Parathyroid adenoma (tissue), 2 donors: Measurements from ENCODE around the gene SMAD3.
"Not testable (repeated sequence)": the region's sequence is repeated elsewhere in the genome, so short reads cannot be mapped to it uniquely, and the experiment has no call there.

Experiments used
- H2AFZ ChIP-seq: fragments of 300-600 bp; sonication (generic); one replicate; pipeline ENCODE4 v1.7.0; 2017; ENCODE audit warnings: antibody characterized with exemption, mild to moderate bottlenecking
- H3K27ac ChIP-seq: fragments of 300-600 bp; sonication (generic); one replicate; pipeline ENCODE4 v1.7.0; 2017
- H3K27me3 ChIP-seq: fragments of 300-600 bp; sonication (generic); one replicate; pipeline ENCODE4 v1.7.0; 2017; ENCODE audit warnings: low read length; ENCODE audit not compliant: control insufficient read depth, insufficient read depth
- H3K36me3 ChIP-seq: fragments of 300-600 bp; sonication (generic); one replicate; pipeline ENCODE4 v1.7.0; 2017; ENCODE audit warnings: low read length; ENCODE audit not compliant: control insufficient read depth, insufficient read depth
- H3K4me1 ChIP-seq: fragments of 300-600 bp; sonication (generic); one replicate; pipeline ENCODE4 v1.7.0; 2017; ENCODE audit warnings: control low read depth
- H3K4me2 ChIP-seq: fragments of 300-600 bp; sonication (generic); one replicate; pipeline ENCODE4 v1.7.0; 2017; ENCODE audit warnings: low read length
- H3K4me3 ChIP-seq: fragments of 300-600 bp; sonication (generic); one replicate; pipeline ENCODE4 v1.7.0; 2017; ENCODE audit warnings: low read depth, low read length
- H3K79me2 ChIP-seq: fragments of 300-600 bp; sonication (generic); one replicate; pipeline ENCODE4 v1.7.0; 2017; ENCODE audit warnings: control low read depth
- H3K9ac ChIP-seq: fragments of 300-600 bp; sonication (generic); one replicate; pipeline ENCODE4 v1.7.0; 2017; ENCODE audit warnings: mild to moderate bottlenecking
- H3K9me3 ChIP-seq: fragments of 300-600 bp; sonication (generic); one replicate; pipeline ENCODE4 v1.7.0; 2017; ENCODE audit warnings: low read length; ENCODE audit not compliant: control insufficient read depth
- CTCF ChIP-seq: fragments of 300-600 bp; sonication (generic); IDR thresholded peaks from one replicate; pipeline ENCODE4 v1.7.0; 2017; ENCODE audit warnings: antibody characterized with exemption, mild to moderate bottlenecking
- donor health status: primary hyperparathyroidism.

Gene SMAD3

GRCh38 chr15:67152429-67152828 lies 87.0 kb downstream of the SMAD3 start:
- Histone ChIP-seq H3K27ac (no peak overlapping the region), H3K4me1 (peaks cover 2% of the 10 kb centered on the region), H3K27me3 (no peaks in the 10 kb centered on the region), H2AFZ (no peak overlapping the region), H3K4me3 (no peak overlapping the region), H3K4me2 (no peak overlapping the region), H3K36me3 (no peaks in the 10 kb centered on the region), H3K79me2 (no peaks in the 10 kb centered on the region), H3K9me3 (no peaks in the 10 kb centered on the region), H3K9ac (no peak overlapping the region)
- TF ChIP-seq CTCF = no peak

GRCh38 chr15:67153044-67153443 lies 87.6 kb downstream of the SMAD3 start:
- H2AFZ ChIP-seq, H3K4me2 ChIP-seq, H3K4me1 ChIP-seq: not testable (repeated sequence)

DNA sequence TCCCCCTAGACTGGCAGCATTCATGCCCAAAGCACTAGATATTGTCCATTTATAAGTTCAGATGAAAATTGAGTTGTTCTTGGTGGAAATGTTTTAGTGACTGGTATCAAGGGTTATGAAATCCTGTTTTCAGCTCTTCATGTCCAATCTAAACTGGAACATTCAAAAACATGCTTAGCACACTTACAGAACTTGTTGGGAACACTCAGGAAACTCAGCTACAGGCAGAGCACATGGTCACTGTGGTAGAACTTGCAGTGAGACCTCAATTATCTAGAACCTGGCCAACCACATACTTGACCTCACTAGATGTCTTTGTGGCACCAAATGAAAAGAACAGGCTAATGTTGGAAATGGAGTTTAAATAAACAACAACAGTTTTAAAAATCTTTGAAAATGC lies 88.8 kb downstream of the SMAD3 start:
- H3K79me2 ChIP-seq = no peaks in the 10 kb centered on the region
- no peak overlapping the region for H3K27ac ChIP-seq
- no peak overlapping the region for H3K9ac ChIP-seq
- no peaks in the 10 kb centered on the region for H3K27me3 ChIP-seq
- H3K9me3 ChIP-seq = no peaks in the 10 kb centered on the region
- H3K4me3 ChIP-seq = no peak overlapping the region
- H3K4me1 ChIP-seq = no peaks in the 10 kb centered on the region
- no peaks in the 10 kb centered on the region for H3K36me3 ChIP-seq
- no peak overlapping the region for H2AFZ ChIP-seq
- no peak for TF ChIP-seq CTCF
- H3K4me2 ChIP-seq = no peak overlapping the region

More at GRCh38 chr15:67153044-67153443, 87.6 kb downstream of the SMAD3 start:
- not testable (repeated sequence) for H3K36me3 ChIP-seq, H3K9ac ChIP-seq, H3K79me2 ChIP-seq, H3K27me3 ChIP-seq, H3K9me3 ChIP-seq, H3K27ac ChIP-seq, H3K4me3 ChIP-seq

DNA sequence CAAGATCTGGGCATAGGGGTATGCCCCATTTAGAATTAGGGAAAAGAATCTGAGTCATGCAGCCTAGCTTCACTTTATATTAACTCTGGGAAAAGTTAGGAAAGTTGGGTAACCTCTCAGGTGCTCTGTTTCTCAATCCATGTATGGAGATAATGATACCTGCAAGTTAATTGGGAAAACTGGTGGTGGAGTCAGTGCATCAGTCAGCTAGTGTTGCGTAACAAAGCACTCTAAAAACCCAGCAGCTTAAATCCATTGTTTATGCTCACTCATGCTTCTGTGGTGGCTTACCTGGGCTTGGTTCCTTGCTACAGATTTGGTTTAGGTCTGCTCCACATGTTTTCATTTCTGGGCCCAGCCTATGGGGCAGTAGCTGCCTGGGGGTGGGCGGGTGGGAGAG lies 91.0 kb downstream of the SMAD3 start:
- no peak overlapping the region for H3K27ac ChIP-seq
- no peaks in the 10 kb centered on the region for H3K9me3 ChIP-seq
- H3K79me2 ChIP-seq = peaks cover 2% of the 10 kb centered on the region
- H3K4me1 ChIP-seq = peaks cover 1% of the 10 kb centered on the region
- TF ChIP-seq CTCF = no peak
- no peaks in the 10 kb centered on the region for H3K36me3 ChIP-seq
- no peak overlapping the region for H3K9ac ChIP-seq
- H3K4me3 ChIP-seq = no peak overlapping the region
- H3K27me3 ChIP-seq = no peaks in the 10 kb centered on the region
- H3K4me2 ChIP-seq = no peak overlapping the region
- no peak overlapping the region for H2AFZ ChIP-seq

- Histone ChIP-seq H3K79me2 (peaks cover 3% of the 10 kb centered on the region), H3K9me3 (no peaks in the 10 kb centered on the region), H3K4me3 (no peak overlapping the region), H3K4me1 (peaks cover 3% of the 10 kb centered on the region), H3K36me3 (no peaks in the 10 kb centered on the region), H3K27ac (no peak overlapping the region), H2AFZ (no peak overlapping the region), H3K27me3 (no peaks in the 10 kb centered on the region), H3K4me2 (no peak overlapping the region), H3K9ac (no peak overlapping the region)
- no peak for TF ChIP-seq CTCF
These were observed 91.4 kb downstream of the SMAD3 start for GRCh38 chr15:67156834-67157233.
